Endothelial cell of umbilical vein (primary cell): ENCODE data around the gene C2. TPM values are rescaled to one million over a fixed set of nuclear protein-coding genes. Genes with fewer than 3 reads are reported as not detected.

Experiments
- BruUV-seq: library from RNA; stranded (reverse); fragments of 400-500 nt; replicated peaks from 2 replicates; lab custom pipeline; 2021; lab: Mats Ljungman, UMichigan
- CTCF ChIA-PET: fragments of 300-600, 350-600 bp; sonication (Branson Sonifier 250); formaldehyde crosslinking; loops from one replicate; lab custom pipeline; 2021; ENCODE audit warnings: antibody characterized with exemption, inconsistent platforms; lab: Charles Lee
- POLR2A ChIA-PET: fragments of 300-600, 350-600 bp; sonication (Branson Sonifier 250); formaldehyde crosslinking; loops from one replicate; lab custom pipeline; 2021; ENCODE audit warnings: antibody characterized with exemption, inconsistent platforms; lab: Charles Lee
- DNase-seq: peaks from one replicate; pipeline ENCODE4 v3.0.0-alpha.2; 2011; ENCODE audit warnings: low read depth, low spot score
- FAIRE-seq: peaks from 2 replicates; lab custom pipeline; 2011; peaks lifted over from hg19 to GRCh38; lab: Jason Lieb, UNC
- H2AFZ ChIP-seq: 2 replicates; pipeline ENCODE4 v1.6.0; 2012; ENCODE audit warnings: low read depth, low read length, control low read depth, inconsistent platforms
- H3K27ac ChIP-seq: 2 replicates; pipeline ENCODE4 v1.5.1; 2011; ENCODE audit warnings: low read depth, mild to moderate bottlenecking, control low read depth, low read length, moderate library complexity; ENCODE audit not compliant: insufficient read depth
- H3K27me3 ChIP-seq, 2 experiments: 2 replicates each; pipeline versions ENCODE4 v1.6.0 to v1.6.1; 2011; ENCODE audit warnings: low read length in 2 of 2, mixed read lengths in 1 of 2; ENCODE audit not compliant: control insufficient read depth in 2 of 2, insufficient read depth in 2 of 2
- H3K36me3 ChIP-seq, 2 experiments: 2 replicates in 1 of 2; 3 replicates in 1 of 2; pipeline ENCODE4 v1.5.1; 2011; ENCODE audit warnings: low read length in 2 of 2, mild to moderate bottlenecking in 1 of 2, moderate library complexity in 1 of 2; ENCODE audit not compliant: control insufficient read depth in 2 of 2, insufficient read depth in 2 of 2; ENCODE audit errors: extremely low read depth in 1 of 2
- H3K4me1 ChIP-seq: 3 replicates; pipeline ENCODE4 v1.5.1; 2011; ENCODE audit warnings: mild to moderate bottlenecking, low read length; ENCODE audit not compliant: control insufficient read depth, insufficient read depth; ENCODE audit errors: extremely low read depth
- H3K4me2 ChIP-seq: 2 replicates; pipeline ENCODE4 v1.6.1; 2011; ENCODE audit warnings: low read length, control low read depth, mixed read lengths; ENCODE audit not compliant: insufficient read depth
- H3K4me3 ChIP-seq, 3 experiments: fragments of 200-600 bp in 1 of 3; sonication (generic), shearing (Covaris generic) in 1 of 3; replicated peaks in 1 of 3; 2 replicates each; pipeline ENCODE4 v1.5.1; 2011 to 2016; ENCODE audit warnings: control low read depth in 3 of 3, low read length in 3 of 3, mild to moderate bottlenecking in 2 of 3, inconsistent platforms in 1 of 3, low read depth in 1 of 3, moderate library complexity in 1 of 3; ENCODE audit not compliant: insufficient read depth in 1 of 3
- H3K79me2 ChIP-seq: 2 replicates; pipeline ENCODE4 v1.6.0; 2012; ENCODE audit warnings: low read length, inconsistent platforms; ENCODE audit not compliant: control insufficient read depth, insufficient read depth
- H3K9ac ChIP-seq: replicated peaks from 2 replicates; pipeline ENCODE3; 2011; ENCODE audit warnings: low read length, control low read depth; ENCODE audit not compliant: insufficient read depth; ENCODE audit errors: extremely low read depth
- H3K9me1 ChIP-seq: replicated peaks from 3 replicates; pipeline ENCODE4 v1.6.0; 2011; ENCODE audit warnings: mild to moderate bottlenecking, low read length; ENCODE audit not compliant: control insufficient read depth, insufficient read depth; ENCODE audit errors: extremely low read depth
- H3K9me3 ChIP-seq: replicated peaks from 2 replicates; pipeline ENCODE4 v1.5.1; 2012; ENCODE audit warnings: low read length, inconsistent platforms; ENCODE audit not compliant: control insufficient read depth, insufficient read depth
- H4K20me1 ChIP-seq: replicated peaks from 2 replicates; pipeline ENCODE3; 2011; ENCODE audit warnings: mild to moderate bottlenecking, low read length; ENCODE audit not compliant: control insufficient read depth, insufficient read depth; ENCODE audit errors: extremely low read depth
- CTCF ChIP-seq, 2 donors: IDR thresholded peaks; 1 replicate in 1 of 2; 2 replicates in 1 of 2; pipeline ENCODE4 v1.5.1; 2011; ENCODE audit warnings: low read length in 2 of 2, mild to moderate bottlenecking in 2 of 2, moderate library complexity in 2 of 2, control low read depth in 1 of 2, inconsistent platforms in 1 of 2, low read depth in 1 of 2; ENCODE audit not compliant: insufficient read depth in 1 of 2; ENCODE audit errors: extremely low read depth in 1 of 2
- EZH2 ChIP-seq: IDR thresholded peaks from 2 replicates; pipeline ENCODE4 v1.6.1; 2012; ENCODE audit warnings: borderline replicate concordance, low read depth, mild to moderate bottlenecking, moderate library complexity, low read length, inconsistent platforms; ENCODE audit not compliant: severe bottlenecking
- FOS ChIP-seq: IDR thresholded peaks from 2 replicates; pipeline ENCODE4 v1.6.1; 2011; ENCODE audit warnings: mild to moderate bottlenecking, low read length, moderate library complexity, borderline replicate concordance; ENCODE audit not compliant: insufficient read depth
- GATA2 ChIP-seq: IDR thresholded peaks from 2 replicates; pipeline ENCODE4 v1.7.0; 2011; ENCODE audit warnings: low read depth, mild to moderate bottlenecking, moderate library complexity, mixed read lengths, low read length; ENCODE audit not compliant: insufficient read length, insufficient read depth
- JUN ChIP-seq: IDR thresholded peaks from 2 replicates; pipeline ENCODE4 v1.6.1; 2011; ENCODE audit warnings: borderline replicate concordance, low read depth; ENCODE audit not compliant: insufficient read length, insufficient read depth
- MAX ChIP-seq: IDR thresholded peaks from 2 replicates; pipeline ENCODE4 v1.6.1; 2011; ENCODE audit not compliant: insufficient read depth, insufficient read length
- MYC ChIP-seq: IDR thresholded peaks from one replicate; pipeline ENCODE4 v1.6.1; 2011; ENCODE audit warnings: mild to moderate bottlenecking, low read depth, low read length
- POLR2A ChIP-seq: IDR thresholded peaks from 2 replicates; pipeline ENCODE4 v1.6.1; 2012; ENCODE audit warnings: low read depth, mild to moderate bottlenecking, control low read depth, low read length
- POLR2AphosphoS5 ChIP-seq: IDR thresholded peaks from 2 replicates; pipeline ENCODE4 v1.6.1; 2012; ENCODE audit warnings: low read depth, mild to moderate bottlenecking, control low read depth, low read length, moderate library complexity; ENCODE audit not compliant: insufficient read depth
- dilution Hi-C: fragments of 300-500 bp; cut with MboI; formaldehyde crosslinking; loops from one replicate; pipeline ENCODE4 v1.15.0; 2019; ENCODE audit warnings: low sequenced_read_pairs; ENCODE audit not compliant: extremely low pct_ligation_motif_present
- intact Hi-C: fragments of 100-400 bp; cut with micrococcal nuclease; formaldehyde crosslinking; loops from one replicate; pipeline ENCODE4 v1.10.0; 2022
- polyA plus RNA-seq, 4 experiments: library from polyadenylated mRNA; depleted of rRNA in 3 of 4; stranded (reverse) in 3 of 4; unstranded in 1 of 4; fragments of >200 nt; gene quantifications; 2 replicates each; pipeline versions ENCODE4 v1.2.1 to v1.2.3, GENCODE V29; 2011 to 2012; ENCODE audit warnings: missing spikeins in 1 of 4
- total RNA-seq: library from RNA; stranded (reverse); gene quantifications from 2 replicates; pipeline ENCODE4 v1.2.3, GENCODE V29; 2021

Gene C2
- total and polyA plus RNA-seq, 2 donors (not counting 3 experiments of a cell fraction or from before 2014, with no cell fraction given) = 0.60 TPM; not detected in 1

- CTCF ChIA-PET = no interaction called here
- Histone ChIP-seq H4K20me1 (no peaks in the 10 kb centered on the region), H3K36me3 (no peaks in the 10 kb centered on the region), H3K9ac (no peak overlapping the region), H2AFZ (no peak overlapping the region), H3K27me3 (peaks cover under 1% of the 10 kb centered on the region in 2 experiments), H3K27ac (no peak overlapping the region), H3K4me2 (no peak overlapping the region), H3K9me3 (no peaks in the 10 kb centered on the region), H3K4me3 (no peak overlapping the region), H3K9me1 (no peaks in the 10 kb centered on the region), H3K79me2 (no peaks in the 10 kb centered on the region), H3K4me1 (no peaks in the 10 kb centered on the region)
- no TSS peak for BruUV-seq
- POLR2A ChIA-PET = no interaction called here
- intact Hi-C loops = no loop called here
- no peak for FAIRE-seq
- TF ChIP-seq JUN (no peak), EZH2 (no peak), POLR2A (no peak), POLR2AphosphoS5 (no peak), FOS (no peak), GATA2 (no peak), MYC (no peak), MAX (no peak), CTCF (IDR thresholded peaks at IDR 0.05; ENCODE audit: extremely low read depth in 1 of 2, insufficient read depth in 1 of 2, low read depth in 1 of 2, low read length in 2 of 2) (no peak)
- dilution Hi-C loops = no loop called here
- no peak for DNase-seq
Measured at GRCh38 chr6:31933537-31933936, 6.0 kb downstream of the C2 start.
